ENCODE results near the gene RAC2.

The RAC2 gene

DNA sequence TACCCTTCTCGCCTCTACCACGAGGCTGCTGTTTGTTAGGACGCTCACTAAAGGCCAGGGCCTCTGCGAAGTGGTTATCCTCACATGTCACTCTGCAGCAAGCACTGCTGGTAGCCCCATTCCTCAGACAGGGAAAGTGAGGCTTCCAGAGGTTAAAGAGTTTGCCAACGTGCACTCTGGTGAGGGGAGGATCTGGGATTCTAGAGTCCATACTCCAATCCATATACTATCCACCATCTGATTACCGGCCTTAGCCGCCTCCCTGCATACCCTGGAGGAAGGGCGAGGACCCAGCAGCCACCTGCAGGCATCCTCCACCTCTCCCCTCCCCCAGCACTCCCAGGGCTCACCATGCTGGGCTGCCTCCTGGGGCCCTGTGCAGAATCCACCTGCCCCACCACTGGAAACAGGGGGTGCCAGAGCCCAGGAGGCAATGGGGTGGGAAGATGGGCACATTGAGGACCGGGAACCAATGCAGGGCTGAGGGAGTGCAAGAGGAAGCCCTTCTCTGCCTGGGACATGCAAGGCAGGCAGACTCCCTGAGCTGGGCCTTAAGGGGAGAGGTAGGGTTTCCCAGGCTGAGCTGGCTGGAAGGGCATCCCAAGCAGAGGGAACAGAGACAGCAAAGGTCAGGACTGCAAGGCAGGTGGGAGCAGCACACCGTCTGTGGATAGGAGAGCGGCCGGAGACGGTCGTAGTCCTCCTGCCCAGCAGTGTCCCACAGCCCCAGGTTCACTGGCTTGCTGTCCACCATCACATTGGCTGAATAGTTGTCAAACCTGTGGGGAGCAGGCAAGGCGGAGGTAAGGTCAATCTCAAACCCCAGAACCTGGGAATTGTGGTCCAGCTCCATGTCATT, 11.7 kb downstream of the RAC2 start:
- Histone ChIP-seq H3K36me3 (ENCODE audit: insufficient read depth, low read length) (peaks cover 79% of the 10 kb centered on the region), H3K4me3 (ENCODE audit: low read depth, low read length, poor library complexity, severe bottlenecking) (no peak overlapping the region), H3K9ac (ENCODE audit: low read length) (no peak overlapping the region; the same call in 1 of the 2 replicates), H3K27me3 (ENCODE audit: insufficient read depth, low read length) (no peaks in the 10 kb centered on the region), H3K9me2 (ENCODE audit: low read depth, low read length) (no peaks in the 10 kb centered on the region), H3K27ac (ENCODE audit: low read depth, low read length, poor library complexity, severe bottlenecking) (peak overlapping the region; percentile 88), H4K20me1 (ENCODE audit: insufficient read depth, low read length) (no peaks in the 10 kb centered on the region), H3K79me2 (ENCODE audit: insufficient read depth, low read length) (no peaks in the 10 kb centered on the region), H3K4me1 (ENCODE audit: insufficient read depth, low read length, severe bottlenecking) (peaks cover 77% of the 10 kb centered on the region), H2AFZ (ENCODE audit: low read length) (no peak overlapping the region), H3K9me3 (ENCODE audit: low read length) (no peaks in the 10 kb centered on the region), H3K4me2 (ENCODE audit: low read length) (peak overlapping the region; percentile 9; the same call in 1 of the 2 replicates), H3F3A (ENCODE audit: insufficient read depth, low read length) (no peaks in the 10 kb centered on the region)
- TF ChIP-seq, protein P1, sequence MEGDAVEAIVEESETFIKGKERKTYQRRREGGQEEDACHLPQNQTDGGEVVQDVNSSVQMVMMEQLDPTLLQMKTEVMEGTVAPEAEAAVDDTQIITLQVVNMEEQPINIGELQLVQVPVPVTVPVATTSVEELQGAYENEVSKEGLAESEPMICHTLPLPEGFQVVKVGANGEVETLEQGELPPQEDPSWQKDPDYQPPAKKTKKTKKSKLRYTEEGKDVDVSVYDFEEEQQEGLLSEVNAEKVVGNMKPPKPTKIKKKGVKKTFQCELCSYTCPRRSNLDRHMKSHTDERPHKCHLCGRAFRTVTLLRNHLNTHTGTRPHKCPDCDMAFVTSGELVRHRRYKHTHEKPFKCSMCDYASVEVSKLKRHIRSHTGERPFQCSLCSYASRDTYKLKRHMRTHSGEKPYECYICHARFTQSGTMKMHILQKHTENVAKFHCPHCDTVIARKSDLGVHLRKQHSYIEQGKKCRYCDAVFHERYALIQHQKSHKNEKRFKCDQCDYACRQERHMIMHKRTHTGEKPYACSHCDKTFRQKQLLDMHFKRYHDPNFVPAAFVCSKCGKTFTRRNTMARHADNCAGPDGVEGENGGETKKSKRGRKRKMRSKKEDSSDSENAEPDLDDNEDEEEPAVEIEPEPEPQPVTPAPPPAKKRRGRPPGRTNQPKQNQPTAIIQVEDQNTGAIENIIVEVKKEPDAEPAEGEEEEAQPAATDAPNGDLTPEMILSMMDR (IDR thresholded peaks at IDR 0.05; ENCODE audit: low read length) = no peak
- TF ChIP-seq EZH2 (IDR thresholded peaks at IDR 0.05; ENCODE audit: borderline replicate concordance, low read length) = no peak

DNA sequence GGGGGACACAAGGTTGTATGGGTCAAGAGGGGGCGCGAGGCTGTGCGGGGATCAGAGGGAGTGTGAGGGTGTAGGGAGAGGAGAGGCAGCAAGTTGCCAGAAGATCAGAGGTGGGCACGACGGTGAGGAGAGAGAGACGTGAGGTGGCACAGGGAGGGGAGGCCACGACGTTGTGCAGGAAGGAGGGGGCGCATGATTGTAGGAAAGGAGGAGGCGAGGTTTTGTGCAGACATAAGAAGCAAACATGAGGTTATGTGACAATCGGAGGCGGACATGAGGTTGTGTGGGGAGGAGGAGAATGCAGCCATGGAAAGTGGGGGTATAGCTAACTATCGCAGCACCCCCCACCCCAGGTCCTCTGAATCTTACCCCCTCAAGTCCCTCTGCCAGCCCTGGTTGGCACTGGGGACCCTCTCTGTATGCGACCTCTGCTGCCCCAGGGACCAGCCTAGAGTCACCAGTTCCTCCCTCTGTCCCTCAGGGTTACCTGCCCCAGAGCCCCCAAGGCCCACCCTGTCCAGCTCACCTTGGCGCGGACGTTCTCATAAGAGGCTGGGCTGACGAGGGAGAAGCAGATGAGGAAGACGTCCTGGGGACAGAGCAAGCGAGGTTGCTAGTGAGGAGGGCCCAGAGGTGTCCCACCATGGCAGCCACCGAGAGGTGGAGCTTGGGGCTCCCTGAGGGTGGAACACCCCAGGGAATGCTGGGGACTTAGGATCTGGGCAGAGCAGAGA, 12.5 kb downstream of the RAC2 start:
- no peak overlapping the region for H3K4me3 ChIP-seq (ENCODE audit: low read depth, low read length, poor library complexity, severe bottlenecking)
- no peaks in the 10 kb centered on the region for H3K79me2 ChIP-seq (ENCODE audit: insufficient read depth, low read length)

DNA sequence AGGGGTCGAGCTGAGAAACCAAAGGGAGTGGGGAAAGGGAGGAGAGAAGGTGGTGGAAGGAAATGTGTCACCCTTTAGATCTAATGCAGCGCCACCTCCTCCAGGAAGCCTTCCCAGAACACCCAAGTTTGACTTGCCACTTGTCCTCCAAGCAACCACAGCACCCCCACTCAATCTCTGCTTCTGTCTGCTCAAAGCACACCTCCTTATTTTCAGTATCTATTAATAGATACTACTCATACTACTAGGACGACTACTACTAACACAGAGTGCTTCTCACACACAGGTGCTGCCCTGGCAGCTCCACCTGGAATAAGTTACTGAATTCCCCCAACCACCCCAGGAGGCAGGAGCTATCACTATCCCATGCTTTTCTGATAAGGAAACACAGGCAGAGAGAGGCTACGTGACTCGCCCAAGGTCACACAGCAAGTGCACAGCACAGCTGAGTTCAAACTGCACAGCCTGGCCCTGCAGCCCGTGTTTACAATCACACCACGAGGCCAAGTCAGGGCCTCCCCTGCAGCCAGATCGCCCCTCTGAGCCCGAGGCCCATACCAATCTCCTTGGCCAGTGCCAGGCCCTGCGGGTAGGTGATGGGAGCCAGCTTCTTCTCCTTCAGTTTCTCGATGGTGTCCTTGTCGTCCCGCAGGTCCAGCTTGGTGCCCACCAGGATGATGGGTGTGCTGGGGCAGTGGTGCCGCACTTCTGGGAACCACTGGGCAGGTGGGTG, 13.2 kb downstream of the RAC2 start:
- H3K4me3 ChIP-seq (ENCODE audit: low read depth, low read length, poor library complexity, severe bottlenecking) = no peak overlapping the region
- H3K27me3 ChIP-seq (ENCODE audit: insufficient read depth, low read length) = no peaks in the 10 kb centered on the region
- H4K20me1 ChIP-seq (ENCODE audit: insufficient read depth, low read length) = no peaks in the 10 kb centered on the region
- peaks cover 64% of the 10 kb centered on the region for H3K4me1 ChIP-seq (ENCODE audit: insufficient read depth, low read length, severe bottlenecking)
- peaks cover 78% of the 10 kb centered on the region for H3K36me3 ChIP-seq (ENCODE audit: insufficient read depth, low read length)
- no peaks in the 10 kb centered on the region for H3K9me2 ChIP-seq (ENCODE audit: low read depth, low read length)
- H2AFZ ChIP-seq (ENCODE audit: low read length) = no peak overlapping the region
- no peaks in the 10 kb centered on the region for H3F3A ChIP-seq (ENCODE audit: insufficient read depth, low read length)
- peak overlapping the region; percentile 88 for H3K27ac ChIP-seq (ENCODE audit: low read depth, low read length, poor library complexity, severe bottlenecking)
- H3K9ac ChIP-seq (ENCODE audit: low read length) = no peak overlapping the region; the same call in 1 of the 2 replicates
- no peaks in the 10 kb centered on the region for H3K9me3 ChIP-seq (ENCODE audit: low read length)
- H3K79me2 ChIP-seq (ENCODE audit: insufficient read depth, low read length) = no peaks in the 10 kb centered on the region
- H3K4me2 ChIP-seq (ENCODE audit: low read length) = peak overlapping the region; percentile 24; the same call in 1 of the 2 replicates
- no peak for TF ChIP-seq EZH2 (IDR thresholded peaks at IDR 0.05; ENCODE audit: borderline replicate concordance, low read length)
- TF ChIP-seq, protein P1 (IDR thresholded peaks at IDR 0.05; ENCODE audit: low read length) = no peak

More for the DNA sequence above, 12.5 kb downstream of the RAC2 start:
- Histone ChIP-seq H3K4me2 (ENCODE audit: low read length) (peak overlapping the region; percentile 24; the same call in 1 of the 2 replicates), H3K4me1 (ENCODE audit: insufficient read depth, low read length, severe bottlenecking) (peaks cover 71% of the 10 kb centered on the region), H2AFZ (ENCODE audit: low read length) (no peak overlapping the region), H3K36me3 (ENCODE audit: insufficient read depth, low read length) (peaks cover 78% of the 10 kb centered on the region), H3K27ac (ENCODE audit: low read depth, low read length, poor library complexity, severe bottlenecking) (peak overlapping the region; percentile 88), H3K9me2 (ENCODE audit: low read depth, low read length) (no peaks in the 10 kb centered on the region), H3K27me3 (ENCODE audit: insufficient read depth, low read length) (no peaks in the 10 kb centered on the region), H3K9me3 (ENCODE audit: low read length) (no peaks in the 10 kb centered on the region), H3F3A (ENCODE audit: insufficient read depth, low read length) (no peaks in the 10 kb centered on the region), H4K20me1 (ENCODE audit: insufficient read depth, low read length) (no peaks in the 10 kb centered on the region), H3K9ac (ENCODE audit: low read length) (no peak overlapping the region; the same call in 1 of the 2 replicates)
- TF ChIP-seq, protein P1 (IDR thresholded peaks at IDR 0.05; ENCODE audit: low read length) = no peak
- TF ChIP-seq EZH2 (IDR thresholded peaks at IDR 0.05; ENCODE audit: borderline replicate concordance, low read length) = no peak
